ENCODE measurements around the gene YAF2.

Gene YAF2

DNA sequence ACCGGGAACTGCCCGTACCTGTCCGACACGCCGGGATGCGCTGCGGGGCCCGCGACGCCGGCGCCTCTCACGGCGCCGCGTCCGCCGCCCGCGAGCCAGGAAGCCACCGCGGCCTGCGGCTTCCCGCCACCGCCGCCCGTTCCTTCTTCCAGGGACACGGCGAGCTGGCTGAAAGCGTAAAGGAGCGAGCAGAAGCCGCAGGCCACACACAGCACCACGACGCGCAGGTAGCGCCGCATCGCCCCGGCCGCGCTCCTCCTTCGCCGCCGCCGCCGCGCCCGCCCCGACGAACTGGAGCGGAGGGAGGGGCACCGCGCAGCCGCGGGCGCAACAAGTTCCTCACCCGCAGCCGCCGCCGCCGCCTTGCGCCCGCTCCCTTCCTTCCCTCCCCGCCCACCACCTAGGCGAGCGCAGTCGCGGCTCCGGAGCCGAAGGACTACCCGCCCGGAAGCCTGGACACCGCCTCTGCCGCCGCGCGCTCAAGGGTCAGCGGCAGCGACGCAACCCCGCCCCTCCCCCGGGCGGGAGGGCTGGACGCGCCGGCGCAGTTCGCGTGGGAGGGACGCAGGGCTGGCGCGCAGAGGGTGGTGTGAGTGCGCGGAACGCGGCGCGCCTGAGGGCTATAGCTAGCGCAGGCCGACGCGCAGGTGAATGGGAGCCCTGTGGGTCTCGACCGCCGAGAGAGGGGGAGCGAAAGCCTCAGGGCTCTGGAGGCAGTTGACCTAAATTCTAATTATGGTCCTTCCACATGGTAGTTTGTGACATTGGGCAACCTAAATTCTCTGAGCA lies 93.4 kb downstream of the YAF2 start, which contains the start of gene GXYLT1:
Gene GXYLT1 (minus strand): TSS at position 467 of the 789 bp plus-strand sequence. CDS start 228 bp downstream, at position 239.
- DNase-seq (ENCODE audit: low read depth) = peak; percentile 79

DNA sequence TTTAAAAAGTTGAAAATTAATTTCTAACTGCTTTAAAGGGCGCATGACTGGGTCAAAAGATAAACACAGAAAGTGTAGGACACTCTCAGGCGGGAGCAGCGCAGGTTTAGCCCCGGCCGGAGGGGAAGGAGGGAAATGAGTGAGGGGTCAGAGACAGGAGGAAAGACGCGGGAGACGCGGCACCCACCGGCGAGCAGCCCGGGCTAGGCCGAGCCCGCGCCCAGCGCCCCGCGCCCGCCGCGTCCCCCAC lies 94.0 kb downstream of the YAF2 start:
- DNase-seq (ENCODE audit: low read depth) = no peak

DNA sequence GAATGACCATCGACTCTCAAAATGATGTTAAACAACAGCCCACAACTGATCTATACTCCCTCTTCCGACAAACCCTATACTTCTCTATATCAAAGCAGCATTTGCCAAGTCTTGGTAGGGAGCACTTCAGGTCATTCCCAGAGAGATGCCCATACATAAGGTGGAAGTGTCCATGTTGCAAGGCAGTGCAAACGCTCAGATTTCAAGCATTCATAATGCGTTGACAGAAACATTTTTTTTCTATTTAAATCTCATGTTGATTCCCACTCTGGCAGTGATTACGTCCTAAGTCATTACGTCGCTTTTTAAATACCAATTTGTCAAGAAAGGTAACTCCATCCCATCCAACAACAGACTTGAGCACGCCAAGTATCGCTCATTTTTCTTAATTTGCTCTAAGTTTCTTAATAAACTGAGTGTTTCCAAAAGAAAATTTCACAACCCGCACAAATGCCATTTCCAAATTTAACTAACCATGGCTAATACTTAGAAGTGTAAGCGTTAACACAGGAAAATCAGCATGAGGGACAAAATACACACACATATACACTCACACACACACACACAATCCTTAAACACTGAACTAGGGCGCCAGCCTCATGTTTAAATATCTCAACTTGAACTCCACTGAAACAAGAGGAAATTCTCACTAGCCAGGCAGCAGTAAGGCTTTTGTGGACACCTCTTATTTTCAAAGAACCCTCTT lies 94.4 kb downstream of the YAF2 start:
- DNase-seq (ENCODE audit: low read depth) = no peak

DNA sequence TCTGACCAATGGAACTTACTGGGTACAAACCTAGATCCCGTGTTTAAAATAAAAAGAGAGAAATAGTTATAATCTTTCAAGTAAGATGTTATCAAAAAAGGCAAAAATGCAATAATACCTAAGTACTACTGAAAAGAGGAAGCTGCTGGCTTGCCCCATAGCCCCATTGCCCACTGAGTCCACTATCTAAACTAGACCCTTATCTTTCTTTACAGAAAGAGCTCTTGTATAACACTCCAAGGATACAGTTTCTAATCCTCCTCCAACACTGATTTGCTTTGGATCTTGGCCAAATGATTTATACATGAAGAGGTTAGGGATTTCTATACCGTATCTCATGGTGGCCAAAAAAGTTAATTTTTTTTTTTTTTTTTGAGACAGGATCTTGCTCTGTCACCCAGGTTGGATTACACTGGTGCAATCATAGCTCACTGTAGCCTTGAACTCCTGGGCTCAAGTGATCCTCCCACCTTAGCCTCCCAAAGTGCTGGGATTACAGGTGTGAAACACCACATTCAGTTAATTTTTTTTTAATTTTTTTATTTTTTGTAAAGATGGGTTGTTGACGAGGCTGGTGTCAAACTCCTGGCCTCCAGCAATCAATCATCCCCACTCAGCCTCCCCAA lies 96.0 kb downstream of the YAF2 start:
- no peak for DNase-seq (ENCODE audit: low read depth)

DNA sequence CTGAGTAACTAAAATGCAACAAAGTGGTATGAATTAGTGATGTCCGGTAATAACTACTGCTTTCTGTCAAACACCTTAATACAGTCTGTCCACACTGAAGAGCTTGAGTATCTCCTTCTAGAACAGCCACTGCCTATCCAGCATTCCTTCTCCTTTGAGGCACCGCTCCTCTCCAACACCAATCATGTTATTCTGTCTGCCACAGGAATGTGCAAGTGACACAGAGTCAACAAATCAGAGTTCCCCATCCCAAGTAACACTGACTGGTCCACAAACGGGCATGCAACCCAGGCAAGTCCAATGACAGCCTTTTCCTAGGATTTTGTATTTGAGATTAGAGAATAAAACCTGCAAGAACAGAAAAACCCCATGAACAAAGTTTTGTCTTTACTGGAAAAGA lies 97.1 kb downstream of the YAF2 start:
- DNase-seq (ENCODE audit: low read depth) = no peak

DNA sequence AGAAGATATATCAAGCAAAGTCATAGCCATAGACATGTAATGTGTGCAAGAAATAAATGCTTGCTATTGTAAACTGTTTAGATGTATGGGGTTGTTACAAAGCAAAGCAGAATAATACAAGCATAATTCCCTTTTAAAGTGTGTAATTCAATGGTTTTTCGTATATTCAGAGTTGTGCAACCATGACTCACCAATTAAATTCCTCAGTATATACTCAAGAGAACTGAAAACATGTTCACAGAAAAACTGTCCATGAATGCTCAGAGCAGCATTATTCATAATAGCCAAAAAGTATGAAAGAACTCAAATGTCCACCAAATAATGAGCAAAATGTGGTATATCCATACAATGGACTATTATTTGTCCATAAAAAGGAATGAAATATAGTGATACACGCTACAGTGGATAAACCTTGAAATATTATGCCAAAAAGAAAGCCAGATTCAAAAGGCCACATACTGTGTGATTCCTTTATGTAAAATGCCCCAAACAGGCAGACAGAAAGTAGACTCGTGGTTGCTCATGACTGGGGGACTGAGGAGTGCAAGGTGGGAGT lies 102.7 kb downstream of the YAF2 start:
- no peak for DNase-seq (ENCODE audit: low read depth)

DNA sequence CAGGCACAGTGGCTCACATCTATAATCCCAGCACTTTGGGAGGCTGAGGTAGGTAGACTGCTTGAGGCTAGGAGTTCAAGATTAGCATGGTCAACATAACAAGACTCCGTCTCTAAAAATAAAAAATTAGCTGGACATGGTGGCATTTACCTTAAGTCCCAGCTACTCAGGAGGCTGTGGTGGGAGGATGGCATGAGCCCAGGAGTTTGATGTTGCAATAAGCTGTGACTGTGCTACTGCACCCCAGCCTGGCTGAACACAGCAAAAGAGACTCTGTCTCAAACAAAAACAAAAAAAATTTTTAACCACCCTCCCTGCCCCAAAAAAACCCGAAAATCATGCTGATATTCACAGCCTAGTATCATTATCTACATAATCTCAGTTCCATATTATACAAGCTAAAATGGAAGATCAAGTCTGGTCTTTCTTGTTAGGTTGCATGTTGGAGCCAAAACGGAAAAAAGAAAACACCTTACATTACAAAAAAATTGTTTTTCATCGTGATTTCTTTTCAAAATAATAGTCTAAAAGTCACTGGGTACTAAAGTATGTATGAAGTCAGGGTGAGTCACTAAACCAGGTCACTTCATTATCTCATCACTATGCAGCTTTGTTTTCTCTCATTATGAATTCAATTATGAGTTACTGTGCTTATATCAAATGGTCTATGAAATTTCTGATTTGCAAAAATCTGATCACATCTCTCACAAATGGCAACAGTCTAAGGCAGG lies 107.2 kb downstream of the YAF2 start:
- no peak for DNase-seq (ENCODE audit: low read depth)

DNA sequence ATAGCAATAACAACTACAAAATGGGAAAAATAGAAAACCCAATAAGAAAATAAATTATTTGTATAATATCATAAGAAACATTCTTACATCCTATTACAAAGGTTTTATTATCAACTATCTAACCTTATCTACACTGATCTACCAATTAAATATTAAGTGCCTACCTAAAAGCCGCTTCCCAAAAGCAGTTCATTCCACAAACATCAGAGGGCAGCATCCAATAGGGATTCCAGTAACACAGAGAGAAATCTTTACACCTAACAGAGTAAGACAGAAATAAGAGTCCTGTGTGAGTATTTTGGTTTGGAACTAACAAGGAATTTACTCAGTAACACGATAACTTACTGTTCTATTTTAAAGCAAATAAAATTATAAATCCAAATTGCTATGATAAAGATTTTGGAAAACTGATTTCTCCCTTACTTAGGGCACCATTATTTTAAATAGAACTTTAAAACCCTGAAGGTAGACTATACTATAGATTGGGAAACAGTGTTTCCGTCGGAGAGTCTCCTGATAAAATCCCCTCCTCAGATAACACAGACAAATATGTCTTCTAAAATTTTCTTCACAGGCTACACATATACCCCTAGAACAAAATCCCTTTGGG lies 108.3 kb downstream of the YAF2 start:
- DNase-seq (ENCODE audit: low read depth) = no peak

DNA sequence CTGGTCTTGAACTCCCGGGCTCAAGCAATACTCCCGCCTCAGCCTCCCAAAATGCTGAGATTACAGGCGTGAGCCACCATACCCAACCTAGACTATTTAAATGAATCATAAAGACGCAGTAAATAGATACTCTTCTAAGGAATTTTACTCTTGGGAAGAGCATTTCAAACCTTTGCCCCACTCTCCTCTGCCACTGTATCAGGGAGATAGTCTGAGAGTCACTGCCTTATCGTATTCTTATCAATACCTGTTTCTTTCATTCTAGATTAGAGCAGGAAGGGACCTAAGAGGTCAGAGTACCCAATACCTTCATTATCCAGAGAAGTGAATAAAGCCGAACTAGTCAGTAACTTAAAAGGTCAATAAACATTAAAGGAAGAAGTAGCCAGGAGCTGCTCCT lies 109.2 kb downstream of the YAF2 start:
- no peak for DNase-seq (ENCODE audit: low read depth)

DNA sequence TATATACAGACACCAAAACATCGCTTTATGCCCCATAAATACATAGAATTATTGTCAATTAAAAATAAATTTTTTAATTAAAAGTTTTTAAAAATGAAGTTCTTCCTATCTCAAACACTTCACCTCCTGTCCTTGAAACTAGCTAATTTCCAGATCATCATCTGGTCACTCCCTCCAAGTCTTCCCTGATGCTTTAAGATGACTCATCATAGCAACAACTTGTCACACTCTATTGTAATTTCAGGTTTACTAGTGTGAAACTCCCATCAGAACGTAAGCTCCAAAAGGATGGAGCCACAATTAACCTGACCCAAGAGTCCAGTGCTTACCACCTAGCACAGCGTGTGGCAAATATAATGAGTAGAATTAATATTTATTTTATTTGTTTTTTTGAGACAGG lies 109.7 kb downstream of the YAF2 start:
- no peak for DNase-seq (ENCODE audit: low read depth)

DNA sequence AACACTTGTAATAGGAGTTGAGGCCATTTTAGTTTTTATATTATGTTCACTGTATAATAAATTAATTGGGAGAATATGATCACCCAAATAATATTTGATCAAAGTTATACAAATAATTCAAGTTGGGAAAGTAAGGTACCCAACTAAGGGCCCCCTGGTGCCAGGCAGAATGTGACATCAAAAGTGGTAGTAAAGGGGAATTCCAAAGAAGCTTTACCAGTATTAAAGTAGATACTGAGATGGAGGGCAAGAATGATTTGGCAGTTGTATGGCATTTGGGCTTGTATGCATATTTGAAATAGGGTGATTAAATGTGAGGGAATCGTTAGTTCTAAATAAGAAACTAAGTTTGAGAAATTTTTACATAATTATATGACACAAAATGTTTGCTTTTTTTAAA lies 111.1 kb downstream of the YAF2 start:
- no peak for DNase-seq (ENCODE audit: low read depth)

DNA sequence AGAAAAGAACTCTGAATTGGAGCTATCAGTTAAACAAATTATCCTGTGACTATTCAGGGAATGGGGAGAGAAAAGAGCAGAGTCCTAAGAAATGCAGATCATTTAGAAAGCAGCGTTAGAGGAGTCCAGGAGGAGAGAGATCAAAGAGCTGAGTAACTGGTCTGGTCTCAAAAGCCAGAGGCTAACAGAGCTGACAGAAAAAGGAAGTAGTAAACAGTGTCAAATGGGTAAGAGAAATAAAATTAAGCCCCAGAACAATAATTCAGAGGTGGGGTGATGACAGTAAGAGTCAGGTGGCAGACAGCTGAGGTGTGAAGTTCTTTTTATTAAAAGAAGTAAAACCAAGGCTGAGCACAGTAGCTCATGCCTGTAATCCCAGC lies 112.7 kb downstream of the YAF2 start:
- no peak for DNase-seq (ENCODE audit: low read depth)

DNA sequence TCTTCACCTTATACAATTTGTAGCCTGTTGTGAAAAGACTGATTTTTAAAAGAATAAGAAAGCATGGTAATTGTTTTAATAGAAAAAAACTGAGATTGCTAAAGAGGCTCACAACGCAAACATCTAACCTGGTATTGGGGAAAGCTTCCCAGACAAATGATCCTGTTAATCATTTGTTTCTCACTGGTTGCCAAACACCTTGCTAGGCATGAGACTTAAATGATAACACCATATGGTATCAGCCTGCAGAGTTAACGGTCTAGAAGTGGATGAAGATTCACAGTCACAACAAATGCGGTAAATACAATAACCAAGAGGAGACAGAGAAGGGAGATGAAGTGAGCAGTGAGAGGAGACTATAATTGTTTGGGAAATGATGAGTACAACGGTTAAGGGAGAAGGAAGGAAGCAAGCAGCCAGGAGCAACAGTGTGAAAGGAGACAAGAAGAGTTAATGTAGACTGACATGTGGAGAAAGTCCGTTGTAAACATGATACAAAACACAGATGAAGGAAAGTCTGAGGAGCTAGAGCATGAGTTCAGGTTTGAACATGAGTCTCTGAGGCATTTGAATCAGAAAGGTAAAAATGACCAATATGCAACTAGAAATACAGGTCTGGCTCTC lies 113.2 kb downstream of the YAF2 start:
- DNase-seq (ENCODE audit: low read depth) = no peak

DNA sequence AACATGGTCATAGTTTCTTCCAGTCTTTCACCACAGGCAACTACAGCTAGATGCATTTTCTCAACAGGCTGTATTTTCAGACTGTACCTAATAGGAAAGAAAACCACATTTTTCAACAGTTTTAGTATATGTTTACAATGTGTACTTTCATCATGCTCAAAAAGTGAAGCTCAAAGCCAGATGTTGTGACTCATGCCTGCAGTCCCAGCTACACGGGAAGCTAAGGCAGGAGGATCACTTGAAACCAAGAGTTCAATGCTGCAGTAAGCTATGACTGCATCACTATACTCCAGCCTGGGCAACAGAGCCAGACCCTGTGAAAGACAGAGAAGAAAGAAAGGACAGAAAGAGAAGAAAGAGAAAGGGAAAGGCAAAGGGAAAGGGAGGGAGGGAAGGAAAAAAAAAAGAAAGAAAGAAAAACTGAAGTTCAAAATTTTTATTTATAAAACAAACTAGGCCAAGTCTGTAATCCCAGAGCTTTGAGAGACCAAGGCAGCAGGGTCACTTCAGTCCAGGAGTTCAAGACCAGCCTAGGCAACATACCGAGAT lies 118.9 kb downstream of the YAF2 start:
- no peak for DNase-seq (ENCODE audit: low read depth)

DNA sequence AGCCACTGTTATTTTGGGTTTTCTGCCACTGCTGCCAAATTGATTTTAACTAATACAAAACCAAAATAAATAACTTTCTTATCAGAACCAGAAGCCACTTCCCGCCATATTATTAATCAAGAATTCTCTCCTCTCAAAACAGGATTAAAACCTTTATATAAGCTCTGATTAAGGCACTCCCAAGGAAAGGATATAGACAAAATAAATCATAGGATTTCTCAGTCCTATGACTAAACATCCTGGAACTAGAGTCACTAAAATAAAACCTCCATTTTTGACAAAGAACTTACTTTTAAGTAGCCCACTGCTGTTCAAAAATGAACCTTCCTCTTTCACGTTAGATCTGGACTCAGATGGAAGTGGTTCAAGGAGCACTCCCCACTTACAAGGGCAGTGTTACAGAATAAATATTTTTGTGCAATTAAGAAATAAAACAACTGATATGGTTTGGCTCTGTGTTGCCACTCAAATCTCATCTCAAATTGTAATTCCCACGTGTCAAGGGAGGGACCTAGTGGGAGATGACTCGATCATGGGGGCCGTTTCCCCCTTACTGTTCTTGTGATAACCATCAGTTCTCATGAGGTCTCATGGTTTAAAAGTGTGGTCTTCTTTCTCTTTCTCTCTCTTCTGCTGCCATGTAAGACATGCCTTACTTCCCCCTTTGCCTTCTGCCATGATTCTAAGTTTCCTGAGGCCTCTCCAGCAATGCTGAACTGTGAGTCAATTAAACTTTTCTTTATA lies 119.7 kb downstream of the YAF2 start:
- no peak for DNase-seq (ENCODE audit: low read depth)

DNA sequence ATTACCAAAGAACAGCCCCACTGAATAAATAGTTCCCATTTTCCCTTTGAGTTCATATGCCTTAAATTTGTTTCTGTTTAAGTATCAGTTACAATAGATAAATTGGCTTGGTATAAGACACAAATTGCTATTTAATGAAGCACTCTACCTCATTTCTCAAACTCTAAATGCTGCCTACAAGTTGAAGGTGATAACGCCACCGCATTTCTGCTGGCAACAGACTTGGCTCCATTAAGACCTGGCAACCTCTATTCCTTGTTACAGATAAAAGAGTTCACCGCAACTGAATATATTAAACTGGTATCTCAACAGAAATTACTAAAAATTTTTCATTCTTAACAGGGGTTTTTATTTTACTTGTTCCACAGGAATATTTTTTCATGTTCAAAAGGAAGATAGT lies 129.0 kb downstream of the YAF2 start:
- DNase-seq (ENCODE audit: low read depth) = no peak
